Right lobe of liver (tissue), 6 donors: ENCODE results near the gene LMO7. TPM values are rescaled to one million over a fixed set of nuclear protein-coding genes. Genes with fewer than 3 reads are reported as not detected.

Source experiments
- ATAC-seq, 4 donors: fragments of 200-7000 bp; cut with Tn5 transposase; one replicate each; pipeline ENCODE4 v1.9.1; 2020; ENCODE audit warnings: mild to moderate bottlenecking in 4 of 4, moderate library complexity in 4 of 4
- DNase-seq, 3 donors: peaks; one replicate each; pipeline ENCODE4 v3.0.0-alpha.2; 2020
- H3K27ac ChIP-seq, 3 donors: fragments of 200-600 bp; one replicate each; pipeline ENCODE4 v1.8.0; 2022
- H3K27me3 ChIP-seq, 2 donors: fragments of 200-600 bp; one replicate each; pipeline ENCODE4 v1.8.0; 2022
- H3K36me3 ChIP-seq, 4 donors: fragments of 200-600 bp; sonication (generic) in 1 of 4; one replicate each; pipeline versions ENCODE4 v1.5.1 to v1.8.0; 2017 to 2022; ENCODE audit warnings: control low read depth in 1 of 4
- H3K4me1 ChIP-seq, 4 donors: fragments of 200-600 bp; sonication (generic) in 1 of 4; one replicate each; pipeline versions ENCODE4 v1.5.1 to v1.8.0; 2017 to 2022; ENCODE audit warnings: control low read depth in 1 of 4
- H3K4me3 ChIP-seq, 3 donors: fragments of 200-600 bp; one replicate each; pipeline ENCODE4 v1.8.0; 2022
- H3K9me3 ChIP-seq, 4 donors: fragments of 200-600 bp; sonication (generic) in 1 of 4; one replicate each; pipeline versions ENCODE4 v1.5.1 to v1.8.0; 2017 to 2022; ENCODE audit warnings: control low read depth in 1 of 4
- CTCF ChIP-seq, 4 donors: fragments of 200-600 bp in 3 of 4; fragments of 450-650 bp in 1 of 4; IDR thresholded peaks; one replicate each; pipeline versions ENCODE4 v1.5.1 to v1.8.0; 2016 to 2022; ENCODE audit warnings: antibody characterized with exemption in 4 of 4, mild to moderate bottlenecking in 2 of 4
- POLR2A ChIP-seq: fragments of 450-650 bp; IDR thresholded peaks from one replicate; pipeline ENCODE4 v1.6.1; 2017; ENCODE audit warnings: antibody characterized with exemption, mild to moderate bottlenecking
- WGBS: methylation state at CpG from one replicate; pipeline ENCODE4 v1.1.6; 2018; ENCODE audit warnings: low coverage, low lambda C conversion rate; ENCODE audit not compliant: insufficient coverage; ENCODE audit errors: missing lambda C conversion rate; 5-methylcytosine and 5-hydroxymethylcytosine counted together
- intact Hi-C, 2 donors: fragments of 100-400 bp; cut with DNase I; formaldehyde crosslinking; loops; one replicate each; pipeline versions ENCODE4 v1.11.2 to v1.14.1; 2022
- total RNA-seq, 6 experiments: library from RNA; depleted of rRNA in 2 of 6; stranded (reverse); fragments of >200 nt in 2 of 6; fragmentation: NEBNext Ultra II Directional in 3 of 6; extraction: Animal tissue kit (Norgen Biotek cat#: 25700) in 3 of 6; gene quantifications; one replicate each; pipeline versions ENCODE4 v1.1.0 to v1.2.4, GENCODE V29; 2016 to 2023
- donor health status: DM: no; HTN: yes; CAD: no.
- donor health status: DM: no; HTN: no; CAD: no.
- donor health status: DM: no; HTN: no; CAD: no.
- donor health status: DM: no; HTN: yes; CAD: no.
- donor health status: DM: no; HTN: yes; CAD: no.

Gene LMO7
- total RNA-seq, 6 experiments from 2014 or later: 42.3 to 60.2 (median 51.1) TPM

- Histone ChIP-seq H3K4me3 (peak overlapping the region; percentile 51 to 61 (median 58)), H3K4me1 (peaks cover 0 to 9% (median 0%) of the 10 kb centered on the region in 4 donors)
- intact Hi-C loops: no loop called here
These were observed 866 bp upstream of the LMO7 start for GRCh38 chr13:75635101-75635827.

GRCh38 chr13:75636436-75637180 is 478 bp downstream of the LMO7 start:
- peak; percentile 47 to 55 (median 52) for ATAC-seq
- Histone ChIP-seq H3K4me3 (peak overlapping the region; percentile 51 to 61 (median 58)), H3K4me1 (peaks cover 0 to 9% (median 0%) of the 10 kb centered on the region in 4 donors), H3K27ac (no peak overlapping the region), H3K27me3 (peaks cover 0 to 6% of the 10 kb centered on the region in 2 donors), H3K36me3 (no peaks in the 10 kb centered on the region), H3K9me3 (no peaks in the 10 kb centered on the region)
- peak in 1 of 3 donors; percentile 24 for DNase-seq
- TF ChIP-seq POLR2A: no peak
- TF ChIP-seq CTCF (IDR thresholded peaks at IDR 0.05): no peak
- 10% methylated on average over 2 of the region's 58 CpGs for WGBS
- intact Hi-C loops: no loop called here

More at GRCh38 chr13:75635101-75635827, 866 bp upstream of the LMO7 start:
- DNase-seq (peak in 1 of 3 donors; percentile 25), ATAC-seq (peak; percentile 6 to 13 (median 11))
- no peak overlapping the region for H3K27ac ChIP-seq
- peaks cover 0 to 6% of the 10 kb centered on the region in 2 donors for H3K27me3 ChIP-seq
- TF ChIP-seq CTCF (IDR thresholded peaks at IDR 0.05) (no peak), POLR2A (no peak)
- no peaks in the 10 kb centered on the region for H3K9me3 ChIP-seq
- H3K36me3 ChIP-seq: no peaks in the 10 kb centered on the region
- WGBS: 20% methylated on average over 14 of the region's 49 CpGs

- intact Hi-C loops: no loop called here
- Histone ChIP-seq H3K27ac (no peak overlapping the region), H3K27me3 (peaks cover 0 to 6% of the 10 kb centered on the region in 2 donors), H3K4me1 (peaks cover 0 to 9% (median 0%) of the 10 kb centered on the region in 4 donors), H3K4me3 (peak overlapping the region in 1 of 3 donors; percentile 51), H3K36me3 (no peaks in the 10 kb centered on the region), H3K9me3 (no peaks in the 10 kb centered on the region)
- ATAC-seq: no peak
- no peak for TF ChIP-seq CTCF (IDR thresholded peaks at IDR 0.05)
- no peak for TF ChIP-seq POLR2A
- 36% methylated on average over 17 of the region's 17 CpGs for whole genome bisulfite sequencing
- no peak for DNase-seq
These were observed 1.1 kb downstream of the LMO7 start for GRCh38 chr13:75637181-75637750.

GRCh38 chr13:75639454-75639853 is 3.3 kb downstream of the LMO7 start:
- peaks cover 0 to 9% (median 0%) of the 10 kb centered on the region in 4 donors for H3K4me1 ChIP-seq
- no peak overlapping the region for H3K27ac ChIP-seq
- no peak for DNase-seq
- ATAC-seq: no peak
- 81% methylated on average over 2 of the region's 2 CpGs for WGBS
- H3K36me3 ChIP-seq: no peaks in the 10 kb centered on the region
- no peak overlapping the region for H3K4me3 ChIP-seq
- intact Hi-C loops: no loop called here
- H3K27me3 ChIP-seq: peaks cover 0 to 6% of the 10 kb centered on the region in 2 donors
- H3K9me3 ChIP-seq: no peaks in the 10 kb centered on the region
- TF ChIP-seq CTCF (IDR thresholded peaks at IDR 0.05) (no peak), POLR2A (no peak)
